Neutrophil (primary cell): ENCODE data around the gene TDRKH.

Experiments
- H3K27ac ChIP-seq: fragments of 200-600 bp; sonication (generic); 2 replicates; pipeline ENCODE4 v1.5.1; 2016; ENCODE audit warnings: mild to moderate bottlenecking, moderate library complexity
- H3K27me3 ChIP-seq: fragments of 200-600 bp; sonication (generic); 2 replicates; pipeline ENCODE4 v1.6.0; 2016; ENCODE audit warnings: mild to moderate bottlenecking
- H3K36me3 ChIP-seq: fragments of 200-600 bp; sonication (generic); 2 replicates; pipeline ENCODE4 v1.5.1; 2017
- H3K4me1 ChIP-seq, 2 experiments: fragments of 200-600 bp in 1 of 2; sonication (generic) in 1 of 2; 1 replicate in 1 of 2; 2 replicates in 1 of 2; pipeline versions ENCODE4 v1.5.1 to v1.6.1; 2013 to 2016; ENCODE audit warnings: low read depth in 1 of 2, low read length in 1 of 2, mild to moderate bottlenecking in 1 of 2, moderate library complexity in 1 of 2; ENCODE audit not compliant: control insufficient read depth in 1 of 2, insufficient read depth in 1 of 2
- H3K4me3 ChIP-seq, 2 experiments: fragments of 200-600 bp in 1 of 2; sonication (generic) in 1 of 2; 1 replicate in 1 of 2; 2 replicates in 1 of 2; pipeline ENCODE4 v1.5.1; 2013 to 2016; ENCODE audit warnings: low read depth in 1 of 2, low read length in 1 of 2, mild to moderate bottlenecking in 1 of 2, moderate library complexity in 1 of 2
- H3K9me3 ChIP-seq: fragments of 200-600 bp; sonication (generic); 2 replicates; pipeline ENCODE4 v1.5.1; 2016
- TF ChIP-seq, protein P1 (sequence below): fragments of 200-600 bp; sonication (generic); IDR thresholded peaks from 2 replicates; pipeline ENCODE4 v1.5.1; 2016; ENCODE audit warnings: antibody characterized with exemption

Gene TDRKH

DNA sequence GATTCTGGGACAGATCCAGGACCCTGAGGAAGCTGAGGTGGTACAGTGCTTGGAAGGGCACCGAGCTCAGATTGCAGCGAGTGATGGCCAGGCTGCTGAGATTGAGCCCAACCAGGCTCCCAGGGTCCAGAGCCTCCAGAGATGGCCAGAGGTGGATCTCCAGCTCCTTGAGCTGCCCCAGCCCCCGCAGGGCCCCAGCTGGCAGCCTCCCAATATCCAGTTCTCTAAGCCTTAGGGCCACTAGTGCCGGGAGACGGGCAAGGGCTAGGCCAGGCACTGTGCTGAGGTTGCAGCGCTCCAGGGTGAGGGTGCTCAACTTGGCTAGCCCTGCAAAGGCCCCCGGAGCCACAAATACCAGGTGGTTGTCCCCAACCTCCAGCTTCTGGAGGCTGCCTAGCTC, 11.5 kb upstream of the TDRKH start:
- Histone ChIP-seq H3K4me3 (no peak overlapping the region), H3K27ac (no peak overlapping the region), H3K9me3 (no peaks in the 10 kb centered on the region), H3K4me1 (no peaks in the 10 kb centered on the region), H3K27me3 (peaks cover 82% of the 10 kb centered on the region), H3K36me3 (no peaks in the 10 kb centered on the region)
- TF ChIP-seq, protein P1, sequence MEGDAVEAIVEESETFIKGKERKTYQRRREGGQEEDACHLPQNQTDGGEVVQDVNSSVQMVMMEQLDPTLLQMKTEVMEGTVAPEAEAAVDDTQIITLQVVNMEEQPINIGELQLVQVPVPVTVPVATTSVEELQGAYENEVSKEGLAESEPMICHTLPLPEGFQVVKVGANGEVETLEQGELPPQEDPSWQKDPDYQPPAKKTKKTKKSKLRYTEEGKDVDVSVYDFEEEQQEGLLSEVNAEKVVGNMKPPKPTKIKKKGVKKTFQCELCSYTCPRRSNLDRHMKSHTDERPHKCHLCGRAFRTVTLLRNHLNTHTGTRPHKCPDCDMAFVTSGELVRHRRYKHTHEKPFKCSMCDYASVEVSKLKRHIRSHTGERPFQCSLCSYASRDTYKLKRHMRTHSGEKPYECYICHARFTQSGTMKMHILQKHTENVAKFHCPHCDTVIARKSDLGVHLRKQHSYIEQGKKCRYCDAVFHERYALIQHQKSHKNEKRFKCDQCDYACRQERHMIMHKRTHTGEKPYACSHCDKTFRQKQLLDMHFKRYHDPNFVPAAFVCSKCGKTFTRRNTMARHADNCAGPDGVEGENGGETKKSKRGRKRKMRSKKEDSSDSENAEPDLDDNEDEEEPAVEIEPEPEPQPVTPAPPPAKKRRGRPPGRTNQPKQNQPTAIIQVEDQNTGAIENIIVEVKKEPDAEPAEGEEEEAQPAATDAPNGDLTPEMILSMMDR, result no peak

DNA sequence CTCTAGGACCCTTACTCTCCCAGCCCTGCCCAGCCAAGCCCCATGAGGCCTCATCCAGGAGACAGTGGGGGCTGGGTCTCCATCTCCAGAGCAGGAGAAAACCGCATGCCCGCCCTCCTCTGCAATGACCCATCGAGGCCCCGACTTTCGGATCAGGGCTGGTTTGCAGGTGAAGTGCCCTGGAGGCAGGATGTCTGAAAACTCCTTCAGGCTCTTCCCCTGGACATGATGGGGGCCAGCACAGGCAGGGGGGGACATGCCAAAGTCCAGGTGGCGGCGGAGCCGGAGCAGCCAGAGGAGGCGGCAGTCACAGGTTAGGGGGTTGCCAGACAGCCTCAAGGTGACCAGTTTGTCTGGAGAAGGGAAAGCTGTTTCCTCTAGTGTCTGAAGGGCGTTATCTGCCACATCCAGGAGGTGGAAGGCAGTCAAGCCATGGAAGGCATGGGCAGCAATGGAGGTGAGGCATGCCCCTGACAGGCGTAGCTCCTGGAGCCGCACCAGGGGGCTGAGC, 11.1 kb upstream of the TDRKH start:
- no peak overlapping the region for H3K4me3 ChIP-seq
- TF ChIP-seq, protein P1, result no peak
- no peaks in the 10 kb centered on the region for H3K9me3 ChIP-seq
- no peaks in the 10 kb centered on the region for H3K36me3 ChIP-seq
- H3K4me1 ChIP-seq, result no peaks in the 10 kb centered on the region
- peaks cover 77% of the 10 kb centered on the region for H3K27me3 ChIP-seq
- no peak overlapping the region for H3K27ac ChIP-seq

DNA sequence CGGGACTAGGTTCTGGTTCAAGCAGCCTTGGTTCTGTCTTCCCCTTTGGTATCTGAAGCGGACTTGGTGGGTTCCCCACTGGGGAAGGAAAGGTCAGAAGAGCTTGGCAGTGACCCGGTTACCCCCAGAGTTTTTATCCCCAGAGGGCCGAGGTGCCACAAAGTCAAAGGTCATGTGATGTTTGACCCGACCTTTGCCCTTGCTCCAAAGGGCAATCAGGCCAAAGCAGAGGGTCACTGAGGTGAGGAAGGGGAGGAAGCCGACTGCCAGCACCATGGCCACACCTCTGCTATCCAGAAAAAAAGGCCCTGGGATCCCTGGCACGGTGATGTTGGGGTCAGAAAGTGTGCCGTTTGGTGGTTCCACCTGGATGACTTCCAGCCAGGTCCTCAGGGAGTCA, 10.5 kb upstream of the TDRKH start:
- no peaks in the 10 kb centered on the region for H3K9me3 ChIP-seq
- H3K36me3 ChIP-seq, result no peaks in the 10 kb centered on the region
- no peak overlapping the region for H3K4me3 ChIP-seq
- peaks cover 73% of the 10 kb centered on the region for H3K27me3 ChIP-seq
- no peaks in the 10 kb centered on the region for H3K4me1 ChIP-seq
- no peak overlapping the region for H3K27ac ChIP-seq
- TF ChIP-seq, protein P1, result no peak

DNA sequence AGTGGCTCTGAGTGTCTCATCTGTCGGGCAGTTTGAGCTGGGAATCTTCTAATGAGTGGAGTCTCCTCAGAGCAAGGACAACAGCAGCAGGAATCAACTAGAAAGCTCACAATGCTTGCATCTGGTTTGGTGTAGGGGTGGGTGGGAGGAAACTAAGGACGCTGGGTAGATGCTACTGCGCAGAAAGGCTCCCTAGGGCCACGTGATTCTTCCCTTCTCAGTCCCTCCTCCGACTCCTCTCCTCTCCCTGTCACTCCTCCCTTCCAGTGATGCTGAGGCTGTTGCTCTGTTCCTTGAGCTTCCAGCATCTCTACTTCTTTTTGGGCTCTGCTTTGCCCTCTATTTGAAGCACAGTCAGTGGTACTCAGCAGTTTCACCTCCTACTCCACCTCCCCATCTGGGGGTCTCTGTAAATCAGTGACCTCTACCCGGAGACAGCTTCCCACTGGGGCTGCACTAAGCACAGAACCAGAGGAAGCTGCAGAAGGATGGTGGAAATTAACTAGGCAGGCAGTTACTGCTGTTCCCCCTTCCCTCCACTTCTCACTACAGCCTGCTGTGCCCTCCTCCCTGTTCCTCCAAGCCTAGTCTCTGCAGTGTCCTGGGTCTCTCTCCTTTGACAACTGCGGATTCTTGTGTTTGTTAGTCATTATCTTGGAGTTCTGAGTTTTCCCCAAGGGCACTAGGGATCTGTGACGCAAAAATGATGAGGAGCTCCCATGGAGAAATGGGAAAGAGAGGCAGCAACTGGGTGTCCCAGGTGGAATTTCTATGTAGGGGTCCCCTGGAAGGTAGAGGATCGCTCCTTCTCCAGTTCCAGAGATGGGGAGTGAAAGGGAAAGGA, 9.1 kb upstream of the TDRKH start:
- no peaks in the 10 kb centered on the region for H3K4me1 ChIP-seq
- H3K27ac ChIP-seq, result no peak overlapping the region
- no peak overlapping the region for H3K4me3 ChIP-seq
- peaks cover 59% of the 10 kb centered on the region for H3K27me3 ChIP-seq
- H3K36me3 ChIP-seq, result no peaks in the 10 kb centered on the region
- TF ChIP-seq, protein P1, result no peak
- H3K9me3 ChIP-seq, result no peaks in the 10 kb centered on the region

DNA sequence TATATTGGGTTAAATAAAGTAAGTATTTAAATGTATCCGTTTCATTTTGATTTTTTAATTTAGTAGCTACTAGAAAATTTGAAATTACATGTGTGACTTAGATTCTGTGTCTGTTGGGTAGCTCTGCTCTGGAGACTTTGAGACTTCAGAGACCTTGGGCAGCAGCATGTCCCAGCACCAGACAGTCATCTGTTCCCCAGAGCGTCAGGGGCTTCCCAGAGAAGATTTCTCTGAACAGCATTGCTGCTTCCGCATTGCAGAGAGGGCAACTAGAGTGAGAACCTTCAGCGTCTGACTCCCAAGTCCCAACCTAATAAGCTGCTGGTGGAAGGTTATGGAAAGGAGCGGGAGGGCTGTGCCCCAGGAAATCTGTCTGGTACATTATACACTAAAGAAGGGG, 8.3 kb upstream of the TDRKH start:
- Histone ChIP-seq H3K4me1 (no peaks in the 10 kb centered on the region), H3K27ac (no peak overlapping the region), H3K27me3 (peaks cover 51% of the 10 kb centered on the region), H3K9me3 (no peaks in the 10 kb centered on the region), H3K36me3 (no peaks in the 10 kb centered on the region), H3K4me3 (no peak overlapping the region)
- TF ChIP-seq, protein P1, result no peak
